ENCODE data around the gene CT45A7. TPM values are rescaled to one million over a fixed set of nuclear protein-coding genes. Genes with fewer than 3 reads are reported as not detected.

The CT45A7 gene, protein sequence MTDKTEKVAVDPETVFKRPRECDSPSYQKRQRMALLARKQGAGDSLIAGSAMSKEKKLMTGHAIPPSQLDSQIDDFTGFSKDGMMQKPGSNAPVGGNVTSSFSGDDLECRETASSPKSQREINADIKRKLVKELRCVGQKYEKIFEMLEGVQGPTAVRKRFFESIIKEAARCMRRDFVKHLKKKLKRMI
- not detected in 2 replicates for total RNA-seq

GRCh38 chrX:135837180-135837579 is at the start of gene CT45A7:
Gene CT45A7, minus strand, starts transcription at chrX:135837280. Its CDS starts 3,747 bp downstream, at chrX:135833533.

DNA sequence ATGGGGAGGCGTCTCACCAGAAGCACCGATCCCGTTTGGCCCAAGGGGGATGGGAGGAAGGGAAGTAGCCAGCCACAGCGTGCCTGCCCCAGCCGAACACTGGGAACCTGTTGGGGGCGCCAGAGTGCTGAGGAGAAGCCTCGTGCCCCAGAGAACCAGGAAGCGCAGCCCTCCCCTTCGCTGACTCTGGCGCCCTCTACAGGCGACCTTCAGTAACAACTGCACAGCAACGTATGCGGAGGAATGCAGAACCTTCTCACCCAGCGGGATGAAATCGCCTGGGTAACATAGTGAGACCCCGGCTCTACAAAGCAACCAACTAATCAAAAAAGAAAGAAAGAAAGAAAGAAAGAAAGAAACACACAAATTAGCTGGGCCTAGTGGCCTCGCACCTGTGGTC is 34.6 kb upstream of the CT45A7 start, which contains the start of gene CT45A9:
CT45A9 (minus strand) TSS at position 101 of the 400 bp plus-strand sequence. CDS start 3,751 bp downstream, outside the sequence.

GRCh38 chrX:135854438-135854837 is 17.4 kb upstream of the CT45A7 start, which contains the start of gene CT45A8:
Gene CT45A8, minus strand, starts transcription at chrX:135854538. Its CDS starts 3,755 bp downstream, at chrX:135850783.

GRCh38 chrX:135819912-135820311 is 17.2 kb downstream of the CT45A7 start, which contains the start of gene CT45A2:
Gene CT45A2, minus strand, starts transcription at chrX:135820012. Its CDS starts 3,747 bp downstream, at chrX:135816265.

GRCh38 chrX:135802687-135803086 is 34.4 kb downstream of the CT45A7 start, which contains the start of gene CT45A6:
Gene CT45A6, minus strand, starts transcription at chrX:135802787. Its CDS starts 3,794 bp downstream, at chrX:135798993.

GRCh38 chrX:135785403-135785802 is 51.7 kb downstream of the CT45A7 start, which contains the start of gene CT45A5:
Gene CT45A5, minus strand, starts transcription at chrX:135785503. Its CDS starts 3,774 bp downstream, at chrX:135781729.

Other genes with a start within 250 kb of the CT45A7 start
- not detected in 2 replicates for gene CT45A1, start 123.6 kb downstream of the CT45A7 start, total RNA-seq
- gene CT45A3, start 69.1 kb downstream of the CT45A7 start, total RNA-seq: not detected in 2 replicates
- not detected in 2 replicates for gene CT45A5, start 51.8 kb downstream of the CT45A7 start, total RNA-seq
- not detected in 2 replicates for gene CT45A6, start 34.5 kb downstream of the CT45A7 start, total RNA-seq
- not detected in 2 replicates for gene CT45A2, start 17.3 kb downstream of the CT45A7 start, total RNA-seq
- gene CT45A8, start 17.3 kb upstream of the CT45A7 start, total RNA-seq: not detected in 2 replicates
- gene CT45A9, start 34.5 kb upstream of the CT45A7 start, total RNA-seq: not detected in 2 replicates
- gene CT45A10, start 56.2 kb upstream of the CT45A7 start, total RNA-seq: not detected in 2 replicates
- gene SAGE1, start 56.4 kb upstream of the CT45A7 start, total RNA-seq: not detected in 2 replicates
- gene MMGT1, start 136.7 kb upstream of the CT45A7 start, total RNA-seq: 37.7 and 39.3 TPM in 2 replicates
- gene SLC9A6, start 148.2 kb upstream of the CT45A7 start, total RNA-seq: 25.0 and 27.0 TPM in 2 replicates

All from articular chondrocyte of knee joint (primary cell).